ENCODE data around the gene CNOT6.

GRCh38 chr5:180624587-180624986 lies 130.4 kb downstream of the CNOT6 start:
- TF ChIP-seq, protein P1, sequence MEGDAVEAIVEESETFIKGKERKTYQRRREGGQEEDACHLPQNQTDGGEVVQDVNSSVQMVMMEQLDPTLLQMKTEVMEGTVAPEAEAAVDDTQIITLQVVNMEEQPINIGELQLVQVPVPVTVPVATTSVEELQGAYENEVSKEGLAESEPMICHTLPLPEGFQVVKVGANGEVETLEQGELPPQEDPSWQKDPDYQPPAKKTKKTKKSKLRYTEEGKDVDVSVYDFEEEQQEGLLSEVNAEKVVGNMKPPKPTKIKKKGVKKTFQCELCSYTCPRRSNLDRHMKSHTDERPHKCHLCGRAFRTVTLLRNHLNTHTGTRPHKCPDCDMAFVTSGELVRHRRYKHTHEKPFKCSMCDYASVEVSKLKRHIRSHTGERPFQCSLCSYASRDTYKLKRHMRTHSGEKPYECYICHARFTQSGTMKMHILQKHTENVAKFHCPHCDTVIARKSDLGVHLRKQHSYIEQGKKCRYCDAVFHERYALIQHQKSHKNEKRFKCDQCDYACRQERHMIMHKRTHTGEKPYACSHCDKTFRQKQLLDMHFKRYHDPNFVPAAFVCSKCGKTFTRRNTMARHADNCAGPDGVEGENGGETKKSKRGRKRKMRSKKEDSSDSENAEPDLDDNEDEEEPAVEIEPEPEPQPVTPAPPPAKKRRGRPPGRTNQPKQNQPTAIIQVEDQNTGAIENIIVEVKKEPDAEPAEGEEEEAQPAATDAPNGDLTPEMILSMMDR (IDR thresholded peaks at IDR 0.05; ENCODE audit: insufficient read depth, low read length, poor library complexity, severe bottlenecking): no peak
- TF ChIP-seq EZH2phosphoT487 (conservative IDR thresholded peaks at IDR 0.05; ENCODE audit: low read length): no peak
